Nephron (organoid): ENCODE data around the gene PPME1.

Experiments
- H3K27ac Mint-ChIP-seq, 3 experiments: 2 replicates each; pipeline ENCODE4 v1.8.0; 2020; ENCODE audit warnings: mixed read lengths in 3 of 3, mild to moderate bottlenecking in 2 of 3, moderate library complexity in 1 of 3
- H3K27me3 Mint-ChIP-seq: 2 replicates; pipeline ENCODE4 v1.8.0; 2021; ENCODE audit warnings: low read depth, mild to moderate bottlenecking, moderate library complexity, mixed read lengths
- H3K36me3 Mint-ChIP-seq: 2 replicates; pipeline ENCODE4 v1.8.0; 2020; ENCODE audit warnings: low read depth, mixed read lengths
- H3K4me1 Mint-ChIP-seq: 2 replicates; pipeline ENCODE4 v1.8.0; 2020; ENCODE audit warnings: mixed read lengths
- H3K4me3 Mint-ChIP-seq, 3 experiments: 2 replicates each; pipeline ENCODE4 v1.8.0; 2020; ENCODE audit warnings: mild to moderate bottlenecking in 3 of 3, mixed read lengths in 3 of 3, moderate library complexity in 2 of 3
- H3K9me3 Mint-ChIP-seq: 2 replicates; pipeline ENCODE4 v1.8.0; 2020; ENCODE audit warnings: mixed read lengths
- CTCF ChIP-seq, 3 experiments: fragments of 200-600 bp; sonication (generic); IDR thresholded peaks; one replicate each; pipeline ENCODE4 v1.5.0; 2021; ENCODE audit warnings: antibody characterized with exemption in 3 of 3; ENCODE audit not compliant: unreplicated experiment in 3 of 3

Gene PPME1

GRCh38 chr11:74221816-74222215, 50.7 kb downstream of the PPME1 start:
- Mint-ChIP-seq H3K4me1 (no peaks in the 10 kb centered on the region), H3K9me3 (peaks cover 13% of the 10 kb centered on the region), H3K27ac (no peak overlapping the region), H3K4me3 (no peak overlapping the region), H3K36me3 (peaks cover 43% of the 10 kb centered on the region), H3K27me3 (no peaks in the 10 kb centered on the region)
- no peak for TF ChIP-seq CTCF (IDR thresholded peaks at IDR 0.05; ENCODE audit: unreplicated experiment in 3 of 3)

GRCh38 chr11:74225565-74225964, 54.5 kb downstream of the PPME1 start:
- Mint-ChIP-seq H3K27me3 (no peaks in the 10 kb centered on the region), H3K4me1 (no peaks in the 10 kb centered on the region), H3K27ac (no peak overlapping the region), H3K9me3 (peaks cover 9% of the 10 kb centered on the region), H3K4me3 (no peak overlapping the region), H3K36me3 (peaks cover 47% of the 10 kb centered on the region)
- no peak for TF ChIP-seq CTCF (IDR thresholded peaks at IDR 0.05; ENCODE audit: unreplicated experiment in 3 of 3)

GRCh38 chr11:74226907-74227306, 55.8 kb downstream of the PPME1 start:
- Mint-ChIP-seq H3K27me3 (no peaks in the 10 kb centered on the region), H3K27ac (no peak overlapping the region), H3K4me1 (no peaks in the 10 kb centered on the region), H3K9me3 (peaks cover 6% of the 10 kb centered on the region), H3K36me3 (peaks cover 52% of the 10 kb centered on the region), H3K4me3 (no peak overlapping the region)
- no peak for TF ChIP-seq CTCF (IDR thresholded peaks at IDR 0.05; ENCODE audit: unreplicated experiment in 3 of 3)

GRCh38 chr11:74232311-74232950, 61.3 kb downstream of the PPME1 start:
- Mint-ChIP-seq H3K4me3 (no peak overlapping the region), H3K9me3 (no peaks in the 10 kb centered on the region), H3K27me3 (no peaks in the 10 kb centered on the region), H3K36me3 (peaks cover 27% of the 10 kb centered on the region), H3K27ac (no peak overlapping the region), H3K4me1 (no peaks in the 10 kb centered on the region)
- TF ChIP-seq CTCF (IDR thresholded peaks at IDR 0.05; ENCODE audit: unreplicated experiment in 3 of 3): no peak

GRCh38 chr11:74233683-74234082, 62.6 kb downstream of the PPME1 start:
- no peaks in the 10 kb centered on the region for H3K9me3 Mint-ChIP-seq
- no peaks in the 10 kb centered on the region for H3K27me3 Mint-ChIP-seq
- TF ChIP-seq CTCF (IDR thresholded peaks at IDR 0.05; ENCODE audit: unreplicated experiment in 3 of 3): no peak

GRCh38 chr11:74235121-74235520, 64.0 kb downstream of the PPME1 start:
- TF ChIP-seq CTCF (IDR thresholded peaks at IDR 0.05; ENCODE audit: unreplicated experiment in 3 of 3): no peak
- Mint-ChIP-seq H3K4me1 (no peaks in the 10 kb centered on the region), H3K9me3 (no peaks in the 10 kb centered on the region), H3K27me3 (no peaks in the 10 kb centered on the region), H3K4me3 (no peak overlapping the region), H3K36me3 (peaks cover 29% of the 10 kb centered on the region), H3K27ac (no peak overlapping the region)

More at GRCh38 chr11:74233683-74234082, 62.6 kb downstream of the PPME1 start:
- no peaks in the 10 kb centered on the region for H3K4me1 Mint-ChIP-seq
- H3K36me3 Mint-ChIP-seq: peaks cover 24% of the 10 kb centered on the region
- no peak overlapping the region for H3K4me3 Mint-ChIP-seq
- H3K27ac Mint-ChIP-seq: no peak overlapping the region
